Endodermal cell (in vitro differentiated cells): Measurements from ENCODE around the gene HPCAL1. TPM values are rescaled to one million over a fixed set of nuclear protein-coding genes. Genes with fewer than 3 reads are reported as not detected.

ENCODE experiments used
- DNase-seq: peaks from one replicate; pipeline ENCODE4 v3.0.0-alpha.2; 2017
- H3K27ac ChIP-seq: 2 replicates; pipeline ENCODE4 v1.5.1; 2013; ENCODE audit warnings: mild to moderate bottlenecking, low read depth, low read length, moderate library complexity
- H3K27me3 ChIP-seq: 2 replicates; pipeline ENCODE4 v1.6.1; 2013; ENCODE audit warnings: mild to moderate bottlenecking, low read length, moderate library complexity; ENCODE audit not compliant: insufficient read depth, control insufficient read depth, poor library complexity, severe bottlenecking
- H3K36me3 ChIP-seq: 2 replicates; pipeline ENCODE4 v1.7.0; 2013; ENCODE audit warnings: mild to moderate bottlenecking, low read length, moderate library complexity; ENCODE audit not compliant: control insufficient read depth, insufficient read depth
- H3K4me1 ChIP-seq: one replicate; pipeline ENCODE4 v1.7.0; 2013; ENCODE audit warnings: low read length; ENCODE audit not compliant: control insufficient read depth, insufficient read depth
- H3K4me3 ChIP-seq: 2 replicates; pipeline ENCODE4 v1.5.1; 2013; ENCODE audit warnings: mild to moderate bottlenecking, low read length, moderate library complexity
- H3K9ac ChIP-seq: 2 replicates; pipeline ENCODE4 v1.6.1; 2013; ENCODE audit warnings: mild to moderate bottlenecking, low read length, moderate library complexity; ENCODE audit not compliant: poor library complexity, severe bottlenecking; ENCODE audit errors: extremely low read depth
- H3K9me3 ChIP-seq: 2 replicates; pipeline ENCODE4 v1.6.1; 2013; ENCODE audit warnings: mild to moderate bottlenecking, low read length, moderate library complexity; ENCODE audit not compliant: control insufficient read depth
- H3K27ac Mint-ChIP-seq: 2 replicates; pipeline ENCODE4 v1.8.0; 2020; ENCODE audit warnings: mixed read lengths
- H3K27me3 Mint-ChIP-seq: 2 replicates; pipeline ENCODE4 v1.8.0; 2021; ENCODE audit warnings: mild to moderate bottlenecking, mixed read lengths; ENCODE audit not compliant: insufficient read depth
- H3K36me3 Mint-ChIP-seq: 2 replicates; pipeline ENCODE4 v1.8.0; 2020; ENCODE audit warnings: low read depth, mixed read lengths
- H3K4me1 Mint-ChIP-seq: 2 replicates; pipeline ENCODE4 v1.8.0; 2020; ENCODE audit warnings: mixed read lengths
- H3K4me3 Mint-ChIP-seq: 2 replicates; pipeline ENCODE4 v1.8.0; 2020; ENCODE audit warnings: mild to moderate bottlenecking, moderate library complexity, mixed read lengths
- H3K9me3 Mint-ChIP-seq: 2 replicates; pipeline ENCODE4 v1.8.0; 2020; ENCODE audit warnings: mild to moderate bottlenecking, mixed read lengths
- WGBS, 2 experiments: methylation state at CpG; one replicate each; pipeline versions ENCODE4 v1.1.5 to v1.1.7; 2013; ENCODE audit warnings: missing lambda C conversion rate in 2 of 2, mixed read lengths in 1 of 2; ENCODE audit not compliant: insufficient coverage in 1 of 2, insufficient read length in 1 of 2; 5-methylcytosine and 5-hydroxymethylcytosine counted together
- long read RNA-seq, 4 experiments: library from polyadenylated mRNA in 2 of 4; library from RNA in 1 of 4; library from capped mRNA in 1 of 4; stranded (forward) in 3 of 4; unstranded in 1 of 4; transcript quantifications; one replicate each; pipeline ENCODE4 v2.0.0, GENCODE V29; 2020 to 2021; ENCODE audit warnings: inconsistent platforms in 1 of 4
- polyA plus RNA-seq, 2 experiments: library from polyadenylated mRNA; stranded (reverse); fragments of 50-300 nt; gene quantifications; one replicate each; pipeline ENCODE4 v1.2.3, GENCODE V29; 2013
- total RNA-seq, 2 donors: library from RNA; stranded (reverse); fragmentation: NEBNext Ultra II Directional in 1 of 2; extraction: Animal tissue kit (Norgen Biotek cat#: 25700) in 1 of 2; gene quantifications; 2 replicates in 1 of 2; 3 replicates in 1 of 2; pipeline ENCODE4 v1.2.1, GENCODE V29; 2021
- TF ChIP-seq, protein P1 (sequence below): fragments of 200-600 bp; sonication (generic); conservative IDR thresholded peaks from 2 replicates; pipeline ENCODE4 v1.5.0; 2021; ENCODE audit warnings: antibody characterized with exemption, mild to moderate bottlenecking

Gene HPCAL1
- total RNA-seq = 1 to 10 TPM; 6.8 to 8.1 TPM
- polyA plus RNA-seq (2013, experiment 1 of 2) = 17.6 TPM
- 14.0 TPM for polyA plus RNA-seq (2013, experiment 2 of 2)
- long read RNA-seq, experiment 1, partial matches to known transcripts = 0 of 1 reads
- long read RNA-seq, experiment 1, other reads (novel, unspliced or antisense) = 1 of 1 reads
- long read RNA-seq, experiment 2, transcript HPCAL1-201 (5 exons, 1,751 nt) = major isoform, 13 of 17 reads
- long read RNA-seq, experiment 2, partial matches to known transcripts = 0 of 17 reads
- long read RNA-seq, experiment 2, other reads (novel, unspliced or antisense) = 4 of 17 reads
- long read RNA-seq, experiment 3, transcript HPCAL1-201 (5 exons, 1,751 nt) = major isoform, 48 of 67 reads
- long read RNA-seq, experiment 3, partial matches to known transcripts = 1 of 67 reads
- long read RNA-seq, experiment 3, other reads (novel, unspliced or antisense) = 18 of 67 reads
- long read RNA-seq, experiment 4, partial matches to known transcripts = 0 of 2 reads
- long read RNA-seq, experiment 4, other reads (novel, unspliced or antisense) = 2 of 2 reads

DNA sequence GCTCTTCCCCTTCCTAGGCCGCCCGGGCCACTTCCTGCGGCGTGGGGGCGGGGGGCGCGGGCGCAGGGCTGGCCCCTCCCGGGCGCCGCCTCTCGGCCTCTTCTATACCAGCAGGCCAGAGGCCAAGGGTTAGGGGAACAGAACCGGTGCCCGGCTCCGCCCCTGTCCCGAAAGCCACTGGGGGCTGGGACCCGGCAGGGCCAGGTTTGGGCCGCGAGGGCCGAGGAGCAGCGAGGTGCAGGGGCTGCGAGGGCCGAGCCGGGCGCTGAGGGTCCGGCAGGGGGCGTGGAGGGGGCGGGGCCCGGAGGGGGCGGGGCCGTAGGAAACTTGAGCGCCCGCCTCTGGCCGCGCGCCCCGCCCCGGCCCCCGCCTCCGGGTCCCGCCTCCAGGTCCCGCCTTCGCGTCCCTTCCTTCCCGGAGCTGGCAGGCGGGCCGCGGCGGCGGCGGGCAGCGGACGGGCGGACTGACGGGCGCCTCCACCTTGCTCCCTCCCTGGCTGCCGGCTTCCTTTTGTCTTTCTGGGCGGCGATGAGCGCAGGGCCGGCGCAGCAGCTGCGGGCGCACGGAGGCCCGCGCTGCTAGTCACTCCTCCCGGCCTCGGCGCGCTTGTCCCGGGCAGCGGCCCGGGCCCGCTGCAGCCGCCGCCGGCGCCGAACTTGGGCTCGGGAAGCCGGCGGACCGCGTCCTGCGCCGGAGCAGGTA, at the start of gene HPCAL1:
Gene HPCAL1, plus strand, starts transcription at position 426 of the 702 bp plus-strand sequence. CDS start 116,854 bp downstream, outside the sequence.
- Mint-ChIP-seq H3K4me3 (peak within 1 kb of the TSS; percentile 73), H3K4me1 (peaks cover 33% of the 10 kb centered on the region), H3K36me3 (no peaks in the 10 kb centered on the region), H3K9me3 (no peaks in the 10 kb centered on the region), H3K27ac (peak within 1 kb of the TSS; percentile 72), H3K27me3 (peaks cover 47% of the 10 kb centered on the region)
- H3K9ac ChIP-seq = peak within 1 kb of the TSS; percentile 6
- TF ChIP-seq, protein P1, sequence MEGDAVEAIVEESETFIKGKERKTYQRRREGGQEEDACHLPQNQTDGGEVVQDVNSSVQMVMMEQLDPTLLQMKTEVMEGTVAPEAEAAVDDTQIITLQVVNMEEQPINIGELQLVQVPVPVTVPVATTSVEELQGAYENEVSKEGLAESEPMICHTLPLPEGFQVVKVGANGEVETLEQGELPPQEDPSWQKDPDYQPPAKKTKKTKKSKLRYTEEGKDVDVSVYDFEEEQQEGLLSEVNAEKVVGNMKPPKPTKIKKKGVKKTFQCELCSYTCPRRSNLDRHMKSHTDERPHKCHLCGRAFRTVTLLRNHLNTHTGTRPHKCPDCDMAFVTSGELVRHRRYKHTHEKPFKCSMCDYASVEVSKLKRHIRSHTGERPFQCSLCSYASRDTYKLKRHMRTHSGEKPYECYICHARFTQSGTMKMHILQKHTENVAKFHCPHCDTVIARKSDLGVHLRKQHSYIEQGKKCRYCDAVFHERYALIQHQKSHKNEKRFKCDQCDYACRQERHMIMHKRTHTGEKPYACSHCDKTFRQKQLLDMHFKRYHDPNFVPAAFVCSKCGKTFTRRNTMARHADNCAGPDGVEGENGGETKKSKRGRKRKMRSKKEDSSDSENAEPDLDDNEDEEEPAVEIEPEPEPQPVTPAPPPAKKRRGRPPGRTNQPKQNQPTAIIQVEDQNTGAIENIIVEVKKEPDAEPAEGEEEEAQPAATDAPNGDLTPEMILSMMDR = peak; percentile 85
- H3K27ac ChIP-seq = peak within 1 kb of the TSS; percentile 95
- H3K27me3 ChIP-seq = peaks cover 47% of the 10 kb centered on the region
- no peaks in the 10 kb centered on the region for H3K36me3 ChIP-seq
- peak; percentile 98 for DNase-seq
- no peaks in the 10 kb centered on the region for H3K9me3 ChIP-seq
- H3K4me1 ChIP-seq = no peaks in the 10 kb centered on the region
- H3K4me3 ChIP-seq = peak within 1 kb of the TSS; percentile 82
- WGBS, 2 experiments = 0% methylated on average over 87 of the region's 87 CpGs; no CpG with 5 or more reads in 1 of the 2 experiments

DNA sequence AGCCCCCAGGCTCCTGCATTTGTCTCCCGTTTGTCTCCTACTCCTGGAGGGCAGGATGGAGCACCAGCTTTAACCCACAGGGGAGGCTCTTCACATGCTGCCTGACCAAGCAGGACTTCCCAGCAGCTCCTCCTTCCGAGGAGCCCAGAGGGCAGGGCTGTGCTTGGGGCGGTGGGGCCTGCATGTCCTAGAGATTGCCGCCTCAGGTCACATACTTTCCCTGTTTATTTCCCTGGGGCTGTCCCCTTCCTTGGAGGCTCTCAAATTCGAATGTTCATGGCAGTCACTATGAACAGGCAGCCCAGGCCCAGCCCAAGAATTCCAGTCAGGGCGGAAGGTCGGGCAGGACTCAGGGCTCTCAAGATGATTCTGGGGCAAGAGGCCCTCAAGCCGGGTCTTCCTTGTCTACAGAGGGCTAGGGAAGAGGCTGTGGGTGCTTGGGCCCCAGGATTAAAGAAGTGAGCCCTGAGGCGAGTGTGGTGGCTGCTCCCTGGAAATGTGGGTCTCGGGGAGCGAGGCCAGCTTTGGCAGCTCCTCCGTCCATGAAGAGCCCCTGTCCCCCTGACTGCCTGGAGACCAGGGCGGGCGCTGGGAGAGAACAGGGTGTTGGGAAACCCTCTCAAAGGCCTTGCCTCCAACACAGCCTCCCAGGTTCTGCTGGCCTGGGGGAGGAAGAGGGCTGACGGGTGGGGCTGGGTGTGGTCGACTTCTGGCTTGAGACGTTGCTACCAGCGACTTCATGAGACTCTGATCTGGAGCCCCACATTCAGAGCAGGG, 48.9 kb upstream of the HPCAL1 start:
- Mint-ChIP-seq H3K27ac (no peak overlapping the region), H3K36me3 (no peaks in the 10 kb centered on the region), H3K4me3 (no peak overlapping the region), H3K27me3 (no peaks in the 10 kb centered on the region), H3K9me3 (peaks cover 12% of the 10 kb centered on the region), H3K4me1 (no peaks in the 10 kb centered on the region)
- WGBS, 2 experiments = 87 to 89% methylated on average over 11 to 18 of the region's 18 CpGs
- Histone ChIP-seq H3K4me1 (no peaks in the 10 kb centered on the region), H3K9me3 (peaks cover 8% of the 10 kb centered on the region), H3K4me3 (no peak overlapping the region), H3K9ac (no peak overlapping the region), H3K27me3 (no peaks in the 10 kb centered on the region), H3K36me3 (no peaks in the 10 kb centered on the region), H3K27ac (no peak overlapping the region)
- TF ChIP-seq, protein P1 = peak; percentile 46
- DNase-seq = peak; percentile 65
